Esophagus muscularis mucosa (tissue), 3 donors: Measurements from ENCODE around the gene LHPP.

Experiments
- POLR2A ChIP-seq: fragments of 450-650 bp; IDR thresholded peaks from one replicate; pipeline ENCODE4 v1.6.1; 2017; ENCODE audit warnings: antibody characterized with exemption, moderate library complexity, mild to moderate bottlenecking, low read depth
- TF ChIP-seq, protein P1 (sequence below), 3 experiments: fragments of 200-600 bp in 2 of 3; fragments of 450-650 bp in 1 of 3; sonication (generic) in 2 of 3; IDR thresholded peaks; one replicate each; pipeline ENCODE4 v1.5.1; 2017 to 2019; ENCODE audit warnings: antibody characterized with exemption in 3 of 3, mild to moderate bottlenecking in 2 of 3, moderate library complexity in 1 of 3

DNA sequence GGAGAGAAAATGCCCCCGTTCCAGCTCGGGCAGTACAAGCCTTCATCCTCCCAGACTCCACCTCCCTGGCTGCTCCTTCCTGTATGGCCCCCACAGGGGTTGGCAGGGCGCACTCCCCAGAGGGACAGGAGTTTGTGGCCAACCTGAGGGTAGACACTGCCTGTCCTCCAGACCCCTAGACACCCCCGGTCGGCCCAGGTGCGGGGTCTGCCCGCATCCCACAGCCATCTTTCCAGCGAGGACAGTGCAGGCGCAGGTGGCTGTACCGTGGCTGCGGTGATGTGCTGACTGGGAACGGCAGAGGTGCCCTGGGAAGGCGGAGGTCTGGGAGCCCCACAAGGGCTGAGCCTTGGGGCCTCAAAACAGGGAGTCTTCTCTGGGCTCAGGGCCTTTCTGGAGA lies 81.5 kb downstream of the LHPP start:
- no peak for TF ChIP-seq POLR2A
- TF ChIP-seq, protein P1, sequence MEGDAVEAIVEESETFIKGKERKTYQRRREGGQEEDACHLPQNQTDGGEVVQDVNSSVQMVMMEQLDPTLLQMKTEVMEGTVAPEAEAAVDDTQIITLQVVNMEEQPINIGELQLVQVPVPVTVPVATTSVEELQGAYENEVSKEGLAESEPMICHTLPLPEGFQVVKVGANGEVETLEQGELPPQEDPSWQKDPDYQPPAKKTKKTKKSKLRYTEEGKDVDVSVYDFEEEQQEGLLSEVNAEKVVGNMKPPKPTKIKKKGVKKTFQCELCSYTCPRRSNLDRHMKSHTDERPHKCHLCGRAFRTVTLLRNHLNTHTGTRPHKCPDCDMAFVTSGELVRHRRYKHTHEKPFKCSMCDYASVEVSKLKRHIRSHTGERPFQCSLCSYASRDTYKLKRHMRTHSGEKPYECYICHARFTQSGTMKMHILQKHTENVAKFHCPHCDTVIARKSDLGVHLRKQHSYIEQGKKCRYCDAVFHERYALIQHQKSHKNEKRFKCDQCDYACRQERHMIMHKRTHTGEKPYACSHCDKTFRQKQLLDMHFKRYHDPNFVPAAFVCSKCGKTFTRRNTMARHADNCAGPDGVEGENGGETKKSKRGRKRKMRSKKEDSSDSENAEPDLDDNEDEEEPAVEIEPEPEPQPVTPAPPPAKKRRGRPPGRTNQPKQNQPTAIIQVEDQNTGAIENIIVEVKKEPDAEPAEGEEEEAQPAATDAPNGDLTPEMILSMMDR (IDR thresholded peaks at IDR 0.05) = no peak
